ENCODE measurements around the gene DBI. TPM values are rescaled to one million over a fixed set of nuclear protein-coding genes. Genes with fewer than 3 reads are reported as not detected.

DBI gene
- total RNA-seq, 1 experiment from 2014 or later = 253 TPM

GRCh38 chr2:119377993-119378345 lies 11.2 kb downstream of the DBI start:
- POLR2A ChIA-PET = interaction anchor here (0.8 kb wide), 1 partner anchor 11 kb away, joined by 3 read pairs; the partner anchor contains the start of genes C2orf76 and DBI
- Histone ChIP-seq H3K36me3 (ENCODE audit: control insufficient read depth, insufficient read depth, low read length) (no peaks in the 10 kb centered on the region), H3K4me3 (ENCODE audit: low read depth in 2 of 2, low read length in 2 of 2) (no peak overlapping the region), H3K27me3 (ENCODE audit: control insufficient read depth, insufficient read depth, low read length) (no peaks in the 10 kb centered on the region), H3K4me1 (ENCODE audit: control insufficient read depth, insufficient read depth, low read length) (no peaks in the 10 kb centered on the region), H3K9me3 (ENCODE audit: control insufficient read depth, insufficient read depth, low read depth, low read length) (no peaks in the 10 kb centered on the region), H3K27ac (ENCODE audit: low read length) (no peak overlapping the region)
- intact Hi-C loops (cut with micrococcal nuclease; ENCODE audit: unreplicated experiment) (no loop called here), in situ Hi-C loops (cut with HindIII; ENCODE audit: low pct_unique_long_range_greater_than_20kb, low sequenced_read_pairs) (no loop called here)
- ATAC-seq = no peak
- CTCF ChIA-PET = no interaction called here
- DNase-seq (ENCODE audit: low read depth, low spot score) = no peak
- no TSS peak for BruUV-seq (replicated peaks)
- TF ChIP-seq, protein P1, sequence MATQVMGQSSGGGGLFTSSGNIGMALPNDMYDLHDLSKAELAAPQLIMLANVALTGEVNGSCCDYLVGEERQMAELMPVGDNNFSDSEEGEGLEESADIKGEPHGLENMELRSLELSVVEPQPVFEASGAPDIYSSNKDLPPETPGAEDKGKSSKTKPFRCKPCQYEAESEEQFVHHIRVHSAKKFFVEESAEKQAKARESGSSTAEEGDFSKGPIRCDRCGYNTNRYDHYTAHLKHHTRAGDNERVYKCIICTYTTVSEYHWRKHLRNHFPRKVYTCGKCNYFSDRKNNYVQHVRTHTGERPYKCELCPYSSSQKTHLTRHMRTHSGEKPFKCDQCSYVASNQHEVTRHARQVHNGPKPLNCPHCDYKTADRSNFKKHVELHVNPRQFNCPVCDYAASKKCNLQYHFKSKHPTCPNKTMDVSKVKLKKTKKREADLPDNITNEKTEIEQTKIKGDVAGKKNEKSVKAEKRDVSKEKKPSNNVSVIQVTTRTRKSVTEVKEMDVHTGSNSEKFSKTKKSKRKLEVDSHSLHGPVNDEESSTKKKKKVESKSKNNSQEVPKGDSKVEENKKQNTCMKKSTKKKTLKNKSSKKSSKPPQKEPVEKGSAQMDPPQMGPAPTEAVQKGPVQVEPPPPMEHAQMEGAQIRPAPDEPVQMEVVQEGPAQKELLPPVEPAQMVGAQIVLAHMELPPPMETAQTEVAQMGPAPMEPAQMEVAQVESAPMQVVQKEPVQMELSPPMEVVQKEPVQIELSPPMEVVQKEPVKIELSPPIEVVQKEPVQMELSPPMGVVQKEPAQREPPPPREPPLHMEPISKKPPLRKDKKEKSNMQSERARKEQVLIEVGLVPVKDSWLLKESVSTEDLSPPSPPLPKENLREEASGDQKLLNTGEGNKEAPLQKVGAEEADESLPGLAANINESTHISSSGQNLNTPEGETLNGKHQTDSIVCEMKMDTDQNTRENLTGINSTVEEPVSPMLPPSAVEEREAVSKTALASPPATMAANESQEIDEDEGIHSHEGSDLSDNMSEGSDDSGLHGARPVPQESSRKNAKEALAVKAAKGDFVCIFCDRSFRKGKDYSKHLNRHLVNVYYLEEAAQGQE (IDR thresholded peaks at IDR 0.05; ENCODE audit: insufficient read depth in 1 of 2, low read depth in 2 of 2, low read length in 1 of 2) = no peak
- TF ChIP-seq, protein P2, sequence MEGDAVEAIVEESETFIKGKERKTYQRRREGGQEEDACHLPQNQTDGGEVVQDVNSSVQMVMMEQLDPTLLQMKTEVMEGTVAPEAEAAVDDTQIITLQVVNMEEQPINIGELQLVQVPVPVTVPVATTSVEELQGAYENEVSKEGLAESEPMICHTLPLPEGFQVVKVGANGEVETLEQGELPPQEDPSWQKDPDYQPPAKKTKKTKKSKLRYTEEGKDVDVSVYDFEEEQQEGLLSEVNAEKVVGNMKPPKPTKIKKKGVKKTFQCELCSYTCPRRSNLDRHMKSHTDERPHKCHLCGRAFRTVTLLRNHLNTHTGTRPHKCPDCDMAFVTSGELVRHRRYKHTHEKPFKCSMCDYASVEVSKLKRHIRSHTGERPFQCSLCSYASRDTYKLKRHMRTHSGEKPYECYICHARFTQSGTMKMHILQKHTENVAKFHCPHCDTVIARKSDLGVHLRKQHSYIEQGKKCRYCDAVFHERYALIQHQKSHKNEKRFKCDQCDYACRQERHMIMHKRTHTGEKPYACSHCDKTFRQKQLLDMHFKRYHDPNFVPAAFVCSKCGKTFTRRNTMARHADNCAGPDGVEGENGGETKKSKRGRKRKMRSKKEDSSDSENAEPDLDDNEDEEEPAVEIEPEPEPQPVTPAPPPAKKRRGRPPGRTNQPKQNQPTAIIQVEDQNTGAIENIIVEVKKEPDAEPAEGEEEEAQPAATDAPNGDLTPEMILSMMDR (IDR thresholded peaks at IDR 0.05) = no peak
- TF ChIP-seq SIN3A (IDR thresholded peaks at IDR 0.05; ENCODE audit: borderline replicate concordance, insufficient read depth, low read depth, low read length) (no peak), POLR2AphosphoS5 (IDR thresholded peaks at IDR 0.05; ENCODE audit: low read depth, low read length) (no peak), TCF7L2 (IDR thresholded peaks at IDR 0.05; ENCODE audit: low read depth, low read length) (no peak)

GRCh38 chr2:119378566-119378965 lies 11.8 kb downstream of the DBI start:
- H3K4me3 ChIP-seq (ENCODE audit: low read depth in 2 of 2, low read length in 2 of 2) = no peak overlapping the region
- DNase-seq (ENCODE audit: low read depth, low spot score) = no peak
- intact Hi-C loops (cut with micrococcal nuclease; ENCODE audit: unreplicated experiment) = no loop called here
- BruUV-seq (replicated peaks) = no TSS peak
- no peak for ATAC-seq
- ChIA-PET POLR2A (interaction anchor here (0.8 kb wide), 1 partner anchor 12 kb away, joined by 3 read pairs; the partner anchor contains the start of genes C2orf76 and DBI), CTCF (no interaction called here)
- no peaks in the 10 kb centered on the region for H3K4me1 ChIP-seq (ENCODE audit: control insufficient read depth, insufficient read depth, low read length)
- no peaks in the 10 kb centered on the region for H3K27me3 ChIP-seq (ENCODE audit: control insufficient read depth, insufficient read depth, low read length)
- TF ChIP-seq, protein P2 (IDR thresholded peaks at IDR 0.05) = no peak
- TF ChIP-seq TCF7L2 (IDR thresholded peaks at IDR 0.05; ENCODE audit: low read depth, low read length) = no peak
- no peak for TF ChIP-seq SIN3A (IDR thresholded peaks at IDR 0.05; ENCODE audit: borderline replicate concordance, insufficient read depth, low read depth, low read length)
- H3K27ac ChIP-seq (ENCODE audit: low read length) = no peak overlapping the region
- H3K36me3 ChIP-seq (ENCODE audit: control insufficient read depth, insufficient read depth, low read length) = no peaks in the 10 kb centered on the region
- in situ Hi-C loops (cut with HindIII; ENCODE audit: low pct_unique_long_range_greater_than_20kb, low sequenced_read_pairs) = no loop called here
- no peaks in the 10 kb centered on the region for H3K9me3 ChIP-seq (ENCODE audit: control insufficient read depth, insufficient read depth, low read depth, low read length)
